NCI-H2081 treated with DMSO at 0.1 percent for 48 hours (cell line): ENCODE data around the gene AP2B1.
"Not testable (repeated sequence)": the region's sequence is repeated elsewhere in the genome, so short reads cannot be mapped to it uniquely, and the experiment has no call there.

Experiments
- DNase-seq: peaks from one replicate; lab custom pipeline; 2025; lab: John Stamatoyannopoulos, UW

Gene AP2B1

GRCh38 chr17:35748979-35749378 lies 161.9 kb downstream of the AP2B1 start:
- no peak for DNase-seq

DNA sequence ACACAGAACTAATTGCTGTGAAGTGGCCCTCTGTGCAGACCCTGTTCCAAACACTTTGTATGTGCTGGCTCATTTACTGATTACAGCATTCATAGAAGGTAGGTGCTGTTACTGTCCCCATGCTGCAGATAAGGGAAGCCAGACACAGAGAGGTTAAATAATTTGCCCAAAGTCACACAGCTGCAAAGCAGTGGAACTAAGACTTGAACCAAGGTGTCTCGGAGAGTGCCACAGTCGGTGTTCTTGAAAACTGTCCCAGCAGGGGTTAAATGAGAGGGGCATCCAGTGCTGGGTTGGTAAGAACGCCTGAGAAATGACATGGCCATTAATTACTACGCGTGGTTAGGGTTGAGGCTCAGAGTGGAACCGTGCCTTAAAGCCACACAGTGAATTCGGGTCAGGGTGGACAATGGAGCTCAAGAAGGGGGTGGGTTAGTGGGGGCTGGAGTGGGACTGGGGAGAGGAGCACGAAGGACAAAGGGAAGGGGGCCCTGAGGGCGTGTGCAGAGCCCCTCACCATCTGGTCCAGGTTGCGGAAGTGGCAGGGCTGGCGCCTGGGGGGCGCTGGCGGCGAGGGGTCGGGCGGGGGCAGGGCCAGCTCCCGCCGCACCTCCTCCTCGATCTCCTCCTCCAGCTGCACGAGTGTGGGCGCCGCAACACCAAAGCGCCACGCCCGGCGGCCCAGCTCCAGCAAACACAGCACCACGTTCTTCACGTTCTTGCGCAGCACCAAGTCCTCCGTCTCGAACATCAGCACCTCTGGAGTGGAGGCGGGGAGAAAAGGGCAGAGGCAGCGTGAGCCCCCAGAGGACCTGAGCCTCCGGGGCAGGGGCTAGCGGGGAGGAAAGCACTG lies 162.7 kb downstream of the AP2B1 start:
- no peak for DNase-seq

- no peak for DNase-seq
These were observed 163.6 kb downstream of the AP2B1 start for GRCh38 chr17:35750526-35751395.

DNA sequence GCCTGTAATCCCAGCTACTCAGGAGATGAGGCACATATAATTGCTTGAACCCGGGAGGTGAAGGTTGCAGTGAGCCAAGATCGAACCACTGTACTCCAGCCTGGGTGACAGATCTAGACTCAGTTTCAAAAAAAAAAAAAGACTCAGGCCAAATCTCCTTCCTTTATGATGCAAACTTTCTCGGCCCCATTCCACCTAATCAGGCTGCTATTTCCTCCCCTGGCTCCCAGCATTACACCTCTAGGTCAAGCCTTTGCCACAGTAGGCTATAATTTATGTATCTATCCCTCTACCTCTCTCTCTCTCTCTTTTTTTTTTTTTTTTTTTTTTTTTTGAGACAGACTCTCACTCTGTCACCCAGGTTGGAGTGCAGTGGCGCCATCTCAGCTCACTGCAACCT lies 164.4 kb downstream of the AP2B1 start:
- not testable (repeated sequence) for DNase-seq

DNA sequence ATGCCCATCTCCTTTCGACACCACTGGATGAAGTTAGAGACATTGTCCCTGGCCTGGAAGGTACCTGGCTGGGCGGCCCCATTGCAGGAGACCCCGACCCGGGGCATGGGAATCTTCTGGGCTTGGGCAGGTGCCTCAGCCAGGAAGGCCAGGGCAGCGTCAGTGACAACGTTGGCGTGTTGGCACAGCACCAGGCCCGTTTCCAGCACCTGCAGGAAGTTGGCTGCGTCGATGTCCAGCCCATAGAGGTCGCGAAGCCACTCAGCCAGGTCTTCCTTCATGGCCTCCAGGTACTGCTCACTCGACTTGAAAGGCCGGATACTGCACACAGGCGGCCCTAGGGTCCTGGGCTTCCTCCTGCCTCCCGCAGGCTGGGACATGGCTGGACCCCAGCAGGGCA lies 165.3 kb downstream of the AP2B1 start:
- no peak for DNase-seq

GRCh38 chr17:35752945-35753764 lies 166.0 kb downstream of the AP2B1 start, which contains the start of gene GAS2L2:
Gene GAS2L2, minus strand, starts transcription at chr17:35753239. Its CDS starts 389 bp downstream, at chr17:35752850.
- DNase-seq: no peak

DNA sequence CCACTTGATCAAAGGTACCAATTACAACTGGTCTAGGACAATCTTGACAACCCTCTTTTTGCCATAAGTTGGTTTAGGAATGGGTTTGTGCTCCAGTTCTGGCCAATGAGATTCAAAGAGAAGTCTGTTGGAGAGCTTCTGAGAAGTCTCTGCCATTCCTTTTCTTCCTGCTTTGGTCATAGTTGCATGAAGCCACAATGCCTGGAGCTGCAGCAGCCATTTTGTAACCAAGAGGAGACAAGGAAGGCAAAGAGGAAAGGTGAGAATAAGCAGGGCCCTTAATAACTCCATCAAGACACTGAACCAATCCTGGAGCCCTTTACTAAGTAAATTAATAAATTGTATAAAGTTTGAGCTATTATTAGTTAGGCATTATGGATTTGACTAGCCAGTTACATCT lies 170.1 kb downstream of the AP2B1 start:
- DNase-seq: no peak

GRCh38 chr17:35760587-35760986 lies 173.5 kb downstream of the AP2B1 start, which contains the start of gene C17orf50:
Gene C17orf50, plus strand, starts transcription at chr17:35760887. Its CDS starts 55 bp downstream, at chr17:35760942.
- DNase-seq: no peak

DNA sequence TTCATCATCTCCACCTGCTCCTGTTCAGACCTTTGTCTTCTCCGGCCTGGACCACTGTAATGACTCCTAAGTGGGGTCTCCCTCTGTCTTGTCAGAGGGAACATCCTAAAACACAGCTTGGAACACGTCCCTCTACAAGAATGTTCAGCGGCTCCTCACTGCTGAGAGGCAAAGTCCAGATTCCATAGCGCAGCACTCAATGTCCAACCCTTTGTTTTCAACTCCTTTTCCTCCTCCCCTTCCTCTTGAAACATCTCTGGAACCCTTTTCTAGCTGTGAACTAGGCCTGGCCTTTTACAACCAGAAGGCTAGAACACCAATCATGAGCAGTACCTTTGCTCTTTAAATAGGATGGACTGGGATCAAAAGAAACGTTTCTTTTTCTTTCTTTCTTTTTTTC lies 174.5 kb downstream of the AP2B1 start:
- no peak for DNase-seq

DNA sequence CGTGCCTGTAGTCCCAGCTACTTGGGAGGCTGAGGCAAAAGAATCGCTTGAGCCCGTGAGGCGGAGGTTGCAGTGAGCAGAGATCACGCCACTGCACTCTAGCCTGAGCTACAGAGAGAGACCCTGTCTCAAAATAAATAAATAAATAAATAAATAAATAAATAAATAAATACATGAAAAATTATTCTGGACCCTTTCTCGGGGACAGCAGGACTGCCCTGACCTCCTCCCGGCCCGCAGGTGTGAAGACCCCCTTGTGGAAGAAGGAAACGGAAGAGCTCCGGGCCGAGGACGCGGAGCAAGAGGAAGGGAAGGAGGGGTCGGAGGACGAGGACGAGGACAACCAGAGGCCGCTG lies 176.6 kb downstream of the AP2B1 start:
- DNase-seq: no peak

DNA sequence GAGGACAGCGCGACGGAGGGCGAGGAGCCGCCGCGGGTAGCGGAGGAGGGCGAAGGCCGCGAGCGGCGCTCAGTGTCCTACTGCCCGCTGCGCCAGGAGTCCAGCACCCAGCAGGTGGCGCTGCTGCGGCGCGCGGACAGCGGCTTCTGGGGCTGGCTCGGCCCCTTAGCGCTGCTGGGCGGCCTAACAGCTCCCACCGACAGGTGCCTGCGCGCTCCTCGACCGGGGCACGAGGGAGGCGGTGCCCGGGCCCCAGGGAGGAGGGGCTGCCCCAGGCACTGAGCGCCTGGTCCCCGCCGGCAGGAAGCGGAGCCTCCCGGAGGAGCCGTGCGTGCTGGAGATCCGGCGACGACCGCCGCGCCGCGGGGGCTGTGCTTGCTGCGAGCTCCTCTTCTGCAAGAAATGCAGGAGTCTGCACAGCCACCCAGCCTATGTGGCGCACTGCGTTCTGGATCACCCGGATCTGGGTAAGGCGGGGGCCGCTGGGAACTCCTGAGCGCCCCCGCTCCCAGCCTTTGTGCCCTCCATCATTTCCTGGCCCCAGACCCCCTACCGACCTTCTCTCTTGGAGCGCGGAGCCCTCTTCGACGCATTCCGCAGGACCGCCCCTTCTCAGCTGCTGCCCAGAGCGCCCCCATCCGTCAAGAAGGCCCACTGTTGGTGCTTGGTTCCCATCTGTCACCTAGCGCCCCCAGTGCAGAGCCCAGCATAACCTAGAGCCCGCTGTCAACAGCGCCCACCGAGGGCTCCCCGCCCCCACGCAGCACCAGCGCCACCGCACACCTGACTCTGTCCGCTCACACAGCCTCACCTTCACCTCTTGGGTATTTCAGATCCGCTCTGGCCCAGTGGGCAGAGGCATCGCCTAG lies 177.2 kb downstream of the AP2B1 start:
- DNase-seq: peak; percentile 63

GRCh38 chr17:35765086-35765710 lies 178.1 kb downstream of the AP2B1 start:
- DNase-seq: no peak

- no peak for DNase-seq
These were observed 178.8 kb downstream of the AP2B1 start for GRCh38 chr17:35765756-35766488.

DNA sequence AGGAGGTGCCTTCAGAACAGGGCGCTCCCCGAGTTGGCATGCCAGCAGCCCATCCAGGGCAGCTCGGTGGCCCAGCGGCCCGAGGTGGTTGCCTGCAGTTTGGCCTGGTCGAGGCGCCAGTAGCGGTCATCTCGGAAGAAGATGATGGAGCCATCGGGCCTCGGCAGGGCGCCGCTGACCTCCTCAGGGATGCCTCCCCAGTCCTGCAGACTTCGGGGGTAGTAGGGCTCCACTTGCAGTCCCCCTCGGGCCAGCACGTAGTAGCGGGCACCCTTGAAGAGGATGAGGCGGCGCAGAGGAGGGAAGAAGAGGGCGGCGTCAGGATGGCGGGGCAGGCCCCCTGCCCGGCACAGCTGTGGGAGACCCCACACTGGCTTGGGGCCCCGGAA lies 179.4 kb downstream of the AP2B1 start:
- no peak for DNase-seq

DNA sequence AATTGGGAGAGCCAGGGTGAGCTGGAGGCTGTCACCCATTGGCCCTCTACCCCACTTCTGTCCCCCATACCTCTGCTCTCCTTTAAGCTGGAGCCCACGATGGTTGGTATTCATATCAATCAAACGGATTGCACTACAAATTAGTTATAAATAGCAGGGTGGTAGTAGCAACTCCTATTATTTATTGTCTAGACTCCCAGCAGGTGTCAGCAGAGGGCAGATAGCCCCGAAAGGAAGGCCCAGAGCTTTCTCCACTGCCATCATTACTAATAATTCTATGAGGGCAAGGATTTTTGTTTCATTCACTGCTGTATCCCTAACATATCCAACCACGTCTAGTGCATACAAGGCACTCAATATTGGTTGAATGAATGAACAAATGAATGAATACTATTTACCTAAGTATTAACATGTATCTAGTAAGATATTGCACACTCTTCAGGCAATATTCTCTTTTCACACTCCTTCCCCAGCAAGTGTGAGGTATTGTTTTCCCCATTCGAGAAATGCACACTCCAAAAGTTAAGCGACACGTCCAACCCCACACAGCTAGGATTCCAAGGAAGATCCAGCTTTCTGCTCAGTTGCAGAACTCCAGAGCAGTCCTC lies 179.9 kb downstream of the AP2B1 start:
- DNase-seq: no peak

- DNase-seq: no peak
These were observed 181.7 kb downstream of the AP2B1 start for GRCh38 chr17:35768797-35769196.

DNA sequence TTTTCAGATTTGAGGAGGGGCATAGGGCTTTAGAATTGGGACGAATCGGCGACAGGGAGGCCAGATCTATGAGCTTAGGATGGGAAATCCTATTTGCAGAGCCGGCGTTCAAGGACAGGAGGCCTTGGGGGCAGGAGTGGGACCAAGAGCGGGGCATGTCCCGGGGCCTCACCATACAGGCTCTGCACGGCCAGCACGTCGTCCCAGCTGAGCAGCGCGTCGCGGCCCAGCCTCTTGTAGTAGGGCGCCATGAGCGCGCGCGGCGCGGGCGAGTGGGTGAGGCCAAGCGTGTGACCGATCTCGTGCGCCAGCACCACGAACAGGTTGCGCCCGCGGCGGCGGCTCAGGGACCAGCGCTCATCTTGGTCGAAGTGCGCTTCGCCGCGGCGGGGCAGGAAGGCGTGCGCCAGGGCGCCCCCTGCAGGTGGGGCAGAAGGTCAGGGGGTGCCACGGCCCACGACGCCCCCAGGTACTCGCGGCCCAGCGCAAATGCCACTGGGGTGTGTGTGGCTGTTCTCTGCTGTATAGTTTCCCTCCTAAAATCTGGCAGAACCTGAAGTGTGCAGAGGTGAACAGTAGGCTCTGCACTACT lies 182.9 kb downstream of the AP2B1 start:
- no peak for DNase-seq

GRCh38 chr17:35773129-35773528 lies 186.0 kb downstream of the AP2B1 start:
- no peak for DNase-seq
